Heart left ventricle (tissue), 13 donors: ENCODE data around the gene MAML2.

ENCODE experiments used
- CTCF ChIP-seq, 12 donors: fragments of 200-600 bp; sonication (generic) in 4 of 12; IDR thresholded peaks; one replicate each; pipeline versions ENCODE4 v1.5.0 to v1.8.0; 2018 to 2022; ENCODE audit warnings: antibody characterized with exemption in 12 of 12, mild to moderate bottlenecking in 5 of 12
- POLR2A ChIP-seq, 2 donors: fragments of 450-650 bp; IDR thresholded peaks; one replicate each; pipeline ENCODE4 v1.6.1; 2017; ENCODE audit warnings: antibody characterized with exemption in 2 of 2, mild to moderate bottlenecking in 2 of 2, moderate library complexity in 2 of 2
- donor health status: ischemic (EF 13 %, LVEDD 7.1; RV severe dilation, severe dysfunction).
- donor health status: DM: no; HTN: yes; CAD: no.
- donor health status: DM: no; HTN: no; CAD: no.
- donor health status: ischemic (EF 25% LVEDD 6.9; RV normal size, moderate dysfunction).
- donor health status: ischemic (EF 25% LVEDD 5.7; RV mildly dilated, moderate dysfunction).
- donor health status: ischemic (EF 35%, LVEDD 5.7; RV mildly dilated, moderate dysfunction).
- donor health status: nonischemic (EF 11% LVEDD 7.7; RV severe dilation, severe dysfunction).
- donor health status: DM: yes; HTN: yes; CAD: no.
- donor health status: PGD.
- donor health status: ischemic (EF 29% LVEDD 5.4; RV normal size, mild dysfunction).
- donor health status: nonischemic (EF 23%, LVEDD 6.1; RV moderate dilation, normal function).

GRCh38 chr11:96232132-96232531 is 110.9 kb downstream of the MAML2 start:
- no peak for TF ChIP-seq CTCF (IDR thresholded peaks at IDR 0.05)
- no peak for TF ChIP-seq POLR2A (IDR thresholded peaks at IDR 0.05)
